Common myeloid progenitor, CD34-positive (primary cell): ENCODE data around the gene SLC25A10.

Source experiments
- CTCF ChIA-PET: fragments of 350-600 bp; sonication (Branson Sonifier 250); formaldehyde crosslinking; loops from one replicate; lab custom pipeline; 2021; ENCODE audit warnings: antibody characterized with exemption; lab: Charles Lee
- POLR2A ChIA-PET: fragments of 350-600 bp; sonication (Branson Sonifier 250); formaldehyde crosslinking; loops from one replicate; lab custom pipeline; 2021; ENCODE audit warnings: antibody characterized with exemption; lab: Charles Lee
- DNase-seq, 3 donors: peaks; one replicate each; pipeline versions ENCODE4 v3.0.0 to v3.0.0-alpha.2; 2013
- H3K27ac ChIP-seq, 2 experiments: 1 replicate in 1 of 2; 2 replicates in 1 of 2; pipeline ENCODE4 v1.7.0; 2013; ENCODE audit warnings: inconsistent platforms in 2 of 2, low read length in 2 of 2, mild to moderate bottlenecking in 2 of 2, low read depth in 1 of 2, moderate library complexity in 1 of 2; ENCODE audit not compliant: severe bottlenecking in 2 of 2, insufficient read depth in 1 of 2, poor library complexity in 1 of 2
- H3K27me3 ChIP-seq, 5 experiments: replicated peaks in 2 of 5; 1 replicate in 3 of 5; 2 replicates in 2 of 5; pipeline versions ENCODE4 v1.6.1 to v1.7.0; 2013; ENCODE audit warnings: low read length in 4 of 5, mild to moderate bottlenecking in 2 of 5, moderate library complexity in 2 of 5, inconsistent platforms in 1 of 5; ENCODE audit not compliant: insufficient read depth in 5 of 5, control insufficient read depth in 4 of 5
- H3K36me3 ChIP-seq, 4 experiments: 1 replicate in 2 of 4; 2 replicates in 2 of 4; pipeline versions ENCODE4 v1.6.1 to v1.7.0; 2013; ENCODE audit warnings: low read length in 3 of 4, control low read depth in 1 of 4, mild to moderate bottlenecking in 1 of 4; ENCODE audit not compliant: control insufficient read depth in 4 of 4, insufficient read depth in 4 of 4
- H3K4me1 ChIP-seq, 4 experiments: 1 replicate in 3 of 4; 2 replicates in 1 of 4; pipeline versions ENCODE4 v1.6.1 to v1.7.1; 2013; ENCODE audit warnings: low read length in 3 of 4, mild to moderate bottlenecking in 3 of 4, control low read depth in 1 of 4, inconsistent platforms in 1 of 4, moderate library complexity in 1 of 4; ENCODE audit not compliant: control insufficient read depth in 4 of 4, insufficient read depth in 4 of 4; ENCODE audit errors: control extremely low read depth in 1 of 4
- H3K4me3 ChIP-seq, 7 experiments: 1 replicate in 4 of 7; 2 replicates in 3 of 7; pipeline versions ENCODE4 v1.5.1 to v1.7.0; 2013; ENCODE audit warnings: mild to moderate bottlenecking in 7 of 7, low read length in 6 of 7, moderate library complexity in 6 of 7, inconsistent platforms in 2 of 7, low read depth in 2 of 7, control low read depth in 1 of 7; ENCODE audit not compliant: insufficient read depth in 4 of 7, control insufficient read depth in 1 of 7; ENCODE audit errors: extremely low read depth in 1 of 7
- H3K9me3 ChIP-seq, 5 experiments: 1 replicate in 4 of 5; 2 replicates in 1 of 5; pipeline versions ENCODE4 v1.6.1 to v1.7.1; 2013; ENCODE audit warnings: low read length in 4 of 5, mild to moderate bottlenecking in 2 of 5, inconsistent platforms in 1 of 5, low read depth in 1 of 5, moderate library complexity in 1 of 5; ENCODE audit not compliant: control insufficient read depth in 4 of 5, insufficient read depth in 2 of 5; ENCODE audit errors: control extremely low read depth in 1 of 5
- WGBS: methylation state at CpG from one replicate; pipeline ENCODE4 v1.1.5; 2013; ENCODE audit not compliant: insufficient coverage; 5-methylcytosine and 5-hydroxymethylcytosine counted together

Gene SLC25A10

GRCh38 chr17:81713004-81713555 lies 996 bp downstream of the SLC25A10 start:
- peaks cover 0 to 31% (median 4%) of the 10 kb centered on the region in 4 experiments for H3K36me3 ChIP-seq
- no peak for DNase-seq
- no peaks in the 10 kb centered on the region for H3K27me3 ChIP-seq
- WGBS = 74% methylated on average over 18 of the region's 18 CpGs
- H3K4me3 ChIP-seq = peak overlapping the region in 4 of 7 experiments; percentile 60 to 74 (median 72)
- H3K4me1 ChIP-seq = peaks cover 0 to 43% (median 34%) of the 10 kb centered on the region in 4 experiments
- ChIA-PET CTCF (interaction anchor here (0.7 to 1.2 kb wide), 3 partner anchors 8 to 42 kb away, joined by 3 to 8 read pairs (median 3); no protein-coding TSS in a partner anchor), POLR2A (no interaction called here)
- peak overlapping the region in 1 of 2 experiments; percentile 14 for H3K27ac ChIP-seq
- H3K9me3 ChIP-seq = no peaks in the 10 kb centered on the region

GRCh38 chr17:81713556-81714411 lies 1.7 kb downstream of the SLC25A10 start:
- Histone ChIP-seq H3K4me3 (peak overlapping the region in 1 of 7 experiments; percentile 74), H3K36me3 (peaks cover 0 to 24% (median 2%) of the 10 kb centered on the region in 4 experiments), H3K9me3 (no peaks in the 10 kb centered on the region), H3K27ac (no peak overlapping the region), H3K27me3 (no peaks in the 10 kb centered on the region), H3K4me1 (peaks cover 0 to 43% (median 34%) of the 10 kb centered on the region in 4 experiments)
- WGBS = 91% methylated on average over 29 of the region's 36 CpGs
- DNase-seq = no peak
- CTCF ChIA-PET = interaction anchor here (0.7 to 1.2 kb wide), 4 partner anchors 8 to 43 kb away, joined by 3 to 8 read pairs (median 4); no protein-coding TSS in a partner anchor
- POLR2A ChIA-PET = interaction anchor here (0.6 kb wide), 1 partner anchor 146 kb away, joined by 3 read pairs; no protein-coding TSS in a partner anchor

- Histone ChIP-seq H3K27me3 (no peaks in the 10 kb centered on the region), H3K9me3 (no peaks in the 10 kb centered on the region), H3K4me3 (no peak overlapping the region), H3K4me1 (peaks cover 0 to 43% (median 34%) of the 10 kb centered on the region in 4 experiments), H3K27ac (no peak overlapping the region), H3K36me3 (peaks cover 0 to 22% (median 3%) of the 10 kb centered on the region in 4 experiments)
- no peak for DNase-seq
- WGBS = 96% methylated on average over 32 of the region's 39 CpGs
- POLR2A ChIA-PET = interaction anchor here (0.6 to 0.7 kb wide), 2 partner anchors 8 to 145 kb away, joined by 3 read pairs; no protein-coding TSS in a partner anchor
- CTCF ChIA-PET = interaction anchor here (0.8 to 1.1 kb wide), 2 partner anchors 12 to 39 kb away, joined by 3 to 5 read pairs; no protein-coding TSS in a partner anchor
These were observed 2.5 kb downstream of the SLC25A10 start for GRCh38 chr17:81714412-81715106.

- Histone ChIP-seq H3K36me3 (peaks cover 0 to 26% (median 3%) of the 10 kb centered on the region in 4 experiments), H3K27ac (no peak overlapping the region), H3K27me3 (no peaks in the 10 kb centered on the region), H3K4me3 (no peak overlapping the region), H3K9me3 (no peaks in the 10 kb centered on the region), H3K4me1 (peaks cover 0 to 37% (median 28%) of the 10 kb centered on the region in 4 experiments)
- POLR2A ChIA-PET = interaction anchor here (0.7 kb wide), 1 partner anchor 9 kb away, joined by 3 read pairs; no protein-coding TSS in a partner anchor
- CTCF ChIA-PET = interaction anchor here (0.8 to 1.1 kb wide), 2 partner anchors 13 to 40 kb away, joined by 3 to 5 read pairs; no protein-coding TSS in a partner anchor
- DNase-seq = no peak
- WGBS = 98% methylated on average over 28 of the region's 32 CpGs
These were observed 3.2 kb downstream of the SLC25A10 start for GRCh38 chr17:81715107-81715871.

- ChIA-PET CTCF (interaction anchor here (1.3 kb wide), 1 partner anchor 9 kb away, joined by 3 read pairs; no protein-coding TSS in a partner anchor), POLR2A (no interaction called here)
- H3K4me3 ChIP-seq = no peak overlapping the region
- DNase-seq = no peak
- no peak overlapping the region for H3K27ac ChIP-seq
- 97% methylated on average over 36 of the region's 43 CpGs for WGBS
- H3K9me3 ChIP-seq = no peaks in the 10 kb centered on the region
- H3K27me3 ChIP-seq = no peaks in the 10 kb centered on the region
- peaks cover 0 to 33% (median 21%) of the 10 kb centered on the region in 4 experiments for H3K4me1 ChIP-seq
- H3K36me3 ChIP-seq = peaks cover 0 to 26% (median 3%) of the 10 kb centered on the region in 4 experiments
These were observed 4.0 kb downstream of the SLC25A10 start for GRCh38 chr17:81715872-81716673.
